GM18861 (cell line): Measurements from ENCODE around the gene ALKBH3.

ENCODE experiments used
- ATAC-seq: cut with Tn5 transposase; IDR thresholded peaks from one replicate; pipeline ENCODE4 v1.9.1; 2021; ENCODE audit not compliant: unreplicated experiment

Gene ALKBH3

DNA sequence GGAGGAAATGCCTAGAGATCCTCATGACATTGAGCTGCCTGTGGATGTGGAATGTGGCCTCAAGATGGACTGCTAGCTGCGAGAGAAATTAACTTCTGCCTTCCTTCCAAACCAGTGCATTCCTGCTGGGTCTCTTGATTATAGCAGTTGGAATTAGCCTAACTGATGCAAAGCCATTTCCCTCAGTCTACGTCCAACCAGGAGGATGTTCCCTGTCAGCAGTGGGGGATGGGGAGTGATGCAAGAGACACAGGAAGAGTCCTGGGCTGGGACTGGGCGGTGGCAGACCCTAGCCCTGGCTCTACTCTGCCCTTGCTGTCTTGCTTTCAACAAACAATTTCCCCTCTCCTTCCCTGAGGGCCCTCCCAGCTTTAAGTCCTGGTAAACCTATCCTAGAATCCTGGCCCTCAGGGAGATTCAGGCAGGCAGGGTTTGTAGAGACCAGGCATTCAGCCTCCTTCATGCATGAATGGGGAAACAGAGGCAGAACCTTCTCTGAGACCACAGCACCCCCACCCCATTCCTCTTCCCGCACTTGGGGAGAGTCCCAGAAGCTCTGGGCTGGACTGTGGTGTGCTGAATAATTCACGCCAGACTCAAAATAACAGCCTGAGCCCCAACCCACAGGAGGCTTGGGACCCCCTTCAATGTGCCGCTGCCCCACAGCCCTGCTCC is 78.8 kb downstream of the ALKBH3 start:
- ATAC-seq = no peak

DNA sequence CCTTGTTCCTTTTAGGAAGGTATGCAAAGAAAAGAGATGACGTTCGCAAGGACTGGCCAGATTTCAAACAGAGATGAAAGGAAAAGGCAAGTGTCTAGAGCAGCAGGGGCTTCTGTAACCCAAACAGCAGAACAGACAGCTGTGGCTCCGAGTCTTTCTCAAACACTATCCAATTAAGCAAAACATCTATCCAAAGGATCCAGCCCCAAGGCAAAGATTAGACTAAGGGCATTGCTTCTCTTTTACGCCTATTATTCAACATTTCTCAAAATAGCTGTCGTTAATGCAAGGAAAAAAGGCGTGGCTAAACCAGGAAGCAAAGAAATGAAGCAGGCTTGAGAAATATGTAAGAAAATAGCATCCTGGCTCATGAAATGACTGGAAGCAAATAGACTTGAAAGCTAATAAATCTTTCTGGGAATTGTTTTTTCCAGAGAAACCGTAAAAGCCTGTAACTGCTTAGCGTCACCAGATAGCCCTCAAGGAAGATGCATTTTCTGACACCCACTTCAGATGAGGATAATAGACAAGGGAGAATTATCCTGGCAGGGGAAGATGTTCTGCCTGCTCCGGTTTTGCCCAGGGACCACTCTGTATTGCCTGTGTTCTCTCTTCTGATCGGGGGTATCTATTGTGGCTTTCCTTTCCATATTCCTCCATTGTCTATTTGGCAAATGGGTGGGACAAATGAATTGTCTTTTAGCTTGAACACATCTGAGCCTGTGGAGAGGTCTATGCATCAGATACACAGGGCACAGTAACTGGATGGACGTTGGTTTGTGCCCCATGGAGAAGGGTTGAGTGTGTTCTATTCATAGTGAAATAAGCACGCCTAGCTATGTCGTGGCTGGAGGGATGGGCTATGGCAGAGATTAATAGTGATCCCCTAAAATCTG is 82.0 kb downstream of the ALKBH3 start:
- no peak for ATAC-seq

DNA sequence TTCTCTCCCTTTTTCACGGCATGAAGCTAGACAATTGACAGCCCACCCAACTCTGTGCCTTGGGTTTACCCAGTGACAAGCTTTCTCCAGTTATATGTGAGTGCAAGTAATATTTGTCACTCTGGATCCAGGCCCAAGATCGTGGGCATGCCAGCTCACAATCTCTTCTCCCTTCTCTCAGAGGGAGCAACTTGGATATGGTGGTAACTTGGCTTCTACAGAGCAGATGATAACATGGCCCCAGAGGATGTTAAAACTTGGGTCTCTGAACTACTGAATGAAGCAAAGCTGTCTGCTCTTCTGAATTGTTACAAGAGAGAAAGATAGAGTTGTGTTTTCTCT is 82.6 kb downstream of the ALKBH3 start:
- no peak for ATAC-seq

DNA sequence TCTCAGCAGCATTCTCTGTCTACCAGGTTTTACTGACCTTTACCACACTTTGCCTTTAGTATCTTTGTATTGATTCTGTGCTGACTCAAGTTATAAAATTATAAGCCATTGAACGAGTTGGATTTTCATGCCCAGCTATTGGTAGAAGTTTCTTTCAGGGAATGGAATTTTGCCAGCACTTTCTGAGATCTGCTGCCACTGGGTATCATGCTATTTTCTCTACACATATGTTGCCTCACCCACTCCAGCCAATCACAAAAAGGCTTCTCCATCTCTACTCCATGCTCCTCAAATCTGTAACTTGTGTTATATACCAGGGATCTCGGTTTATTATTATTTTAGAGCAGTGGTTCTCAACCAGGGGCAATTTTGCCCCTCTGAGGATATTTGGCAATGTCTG is 87.0 kb downstream of the ALKBH3 start:
- ATAC-seq = no peak

DNA sequence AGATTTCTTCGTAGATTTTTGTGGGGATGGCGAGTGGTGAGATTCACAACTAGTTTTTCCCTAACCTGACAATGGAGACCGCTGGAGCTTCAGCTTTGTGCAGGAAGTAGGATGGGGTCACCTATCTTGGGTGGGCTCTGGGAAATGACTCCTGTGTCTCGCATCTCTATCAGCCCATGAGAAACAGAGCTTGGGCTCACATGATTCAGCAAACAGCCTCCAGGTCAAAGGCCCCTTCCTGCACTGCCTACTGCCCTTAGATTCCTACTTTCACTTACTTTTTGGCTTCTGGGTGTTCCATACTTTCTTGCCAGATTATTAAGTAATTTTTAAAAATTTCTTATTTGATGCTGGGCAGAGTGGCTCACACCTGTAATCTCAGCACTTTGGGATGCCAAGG is 88.1 kb downstream of the ALKBH3 start:
- no peak for ATAC-seq

DNA sequence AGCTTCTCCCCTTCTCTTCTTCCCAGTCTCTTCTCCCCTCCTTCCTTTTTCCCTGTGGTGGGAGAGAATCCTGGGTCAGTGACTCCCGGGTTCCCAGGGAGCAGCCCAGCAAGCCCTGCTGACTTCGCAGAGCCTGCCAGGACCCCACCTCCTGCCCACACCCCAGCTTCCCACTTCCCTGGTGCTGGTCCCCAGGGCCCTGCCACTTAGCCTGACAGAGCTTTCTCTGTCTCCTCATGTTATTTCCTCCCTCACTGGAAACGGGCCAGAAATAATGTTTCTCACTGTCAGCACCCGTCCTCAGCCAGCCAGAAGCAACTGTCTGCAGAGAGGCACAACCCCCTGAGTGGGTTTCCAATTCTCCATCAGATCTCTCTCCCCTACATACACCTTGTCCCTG is 88.9 kb downstream of the ALKBH3 start:
- ATAC-seq = no peak
